ENCODE results near the gene BORCS6. TPM values are rescaled to one million over a fixed set of nuclear protein-coding genes. Genes with fewer than 3 reads are reported as not detected.

BORCS6 gene
- polyA plus RNA-seq, 4 donors: 7.9 to 13.8 (median 10.8) TPM

DNA sequence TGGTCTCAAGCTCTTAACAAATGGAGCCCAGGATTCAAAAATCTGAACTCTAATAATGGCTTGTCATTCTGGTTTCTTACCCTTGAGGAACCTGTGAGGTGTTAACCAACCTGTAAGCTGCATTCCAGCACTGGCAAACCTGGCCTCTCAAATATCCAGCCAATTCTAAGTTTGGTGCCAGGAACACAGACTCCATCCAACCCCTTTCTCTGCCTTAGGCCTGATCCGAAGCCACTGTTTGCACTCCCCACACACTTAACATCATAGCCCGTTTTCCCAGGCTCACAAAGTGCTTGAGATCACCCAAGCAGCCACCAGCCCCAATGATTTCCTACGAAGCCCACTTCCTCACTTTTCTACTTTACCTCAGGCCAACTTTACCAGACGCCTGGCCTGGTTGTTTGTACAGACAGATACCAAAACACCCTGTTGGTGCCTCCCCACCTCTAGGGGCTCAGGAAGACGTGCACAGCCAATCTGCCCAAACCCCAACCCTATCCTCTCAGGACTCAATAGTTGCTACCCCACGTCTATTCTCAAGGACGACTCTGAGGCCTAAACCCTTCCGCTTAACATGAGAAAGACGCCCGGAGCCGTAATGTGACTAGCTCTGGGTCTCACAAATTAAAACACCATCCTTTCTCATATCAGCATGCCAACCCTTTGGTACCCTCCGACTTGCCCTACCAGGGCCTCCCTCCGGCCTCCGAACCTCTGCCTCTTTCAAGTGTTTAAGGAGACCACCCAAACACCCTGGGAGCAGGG lies 34.6 kb downstream of the BORCS6 start:
- Histone ChIP-seq H3K4me1 (ENCODE audit: control insufficient read depth in 3 of 3, insufficient read depth in 2 of 3, low read depth in 1 of 3, low read length in 2 of 3) (peaks cover 0 to 67% (median 12%) of the 10 kb centered on the region in 3 donors), H3K9me3 (ENCODE audit: control insufficient read depth in 2 of 2, insufficient read depth in 1 of 2, low read depth in 1 of 2, low read length in 1 of 2) (no peaks in the 10 kb centered on the region)

DNA sequence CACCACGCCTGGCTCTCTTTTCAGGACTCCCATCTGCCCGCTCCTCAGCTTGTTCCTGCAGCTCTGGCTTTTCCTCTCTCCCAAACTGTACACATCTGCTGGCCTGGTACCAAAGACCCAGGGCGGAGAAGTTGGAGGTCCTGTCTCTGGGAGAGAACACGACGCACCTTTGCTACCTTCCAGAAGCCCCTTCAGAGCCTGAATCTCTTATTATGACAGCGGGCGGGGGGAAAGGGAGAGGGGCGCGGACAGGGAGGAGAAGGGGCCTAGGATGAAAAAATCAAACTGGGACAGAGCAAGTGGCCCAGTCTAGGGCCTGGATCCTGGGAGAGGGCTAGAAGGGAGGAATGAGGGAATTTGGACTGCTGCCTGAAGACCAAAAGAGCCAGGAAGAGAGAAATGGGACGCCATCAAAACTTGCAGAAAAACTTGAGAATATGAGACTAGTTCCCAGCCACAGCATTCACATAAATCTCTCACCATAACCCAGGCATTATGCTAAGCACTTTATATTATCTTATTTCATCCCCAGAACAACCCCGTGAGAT lies 35.3 kb downstream of the BORCS6 start:
- peak overlapping the region; percentile 58 to 71 (median 59) for H3K4me3 ChIP-seq (ENCODE audit: low read depth in 1 of 3, low read length in 3 of 3)

More for the DNA sequence above, 34.6 kb downstream of the BORCS6 start:
- H3K36me3 ChIP-seq (ENCODE audit: control insufficient read depth in 3 of 3, insufficient read depth in 2 of 3, low read depth in 1 of 3, low read length in 3 of 3): peaks cover 0 to 30% (median 2%) of the 10 kb centered on the region in 3 donors
- peak overlapping the region; percentile 58 to 71 (median 59) for H3K4me3 ChIP-seq (ENCODE audit: low read depth in 1 of 3, low read length in 3 of 3)
- H3K27me3 ChIP-seq (ENCODE audit: control insufficient read depth in 3 of 3, insufficient read depth in 3 of 3, low read length in 3 of 3): no peaks in the 10 kb centered on the region
- FAIRE-seq: no peak
- 18 to 33% (median 27%) methylated on average over 14 of the region's 14 CpGs for WGBS, 3 donors
- peak; percentile 41 to 42 for DNase-seq
- peak overlapping the region; percentile 90 to 97 (median 92) for H3K27ac ChIP-seq (ENCODE audit: low read depth in 1 of 3, low read length in 2 of 3)

GRCh38 chr17:8153957-8154607 lies 35.9 kb downstream of the BORCS6 start:
- peak overlapping the region; percentile 90 to 97 (median 92) for H3K27ac ChIP-seq (ENCODE audit: low read depth in 1 of 3, low read length in 2 of 3)
- H3K27me3 ChIP-seq (ENCODE audit: control insufficient read depth in 3 of 3, insufficient read depth in 3 of 3, low read length in 3 of 3): no peaks in the 10 kb centered on the region
- peaks cover 0 to 66% (median 12%) of the 10 kb centered on the region in 3 donors for H3K4me1 ChIP-seq (ENCODE audit: control insufficient read depth in 3 of 3, insufficient read depth in 2 of 3, low read depth in 1 of 3, low read length in 2 of 3)
- no peaks in the 10 kb centered on the region for H3K9me3 ChIP-seq (ENCODE audit: control insufficient read depth in 2 of 2, insufficient read depth in 1 of 2, low read depth in 1 of 2, low read length in 1 of 2)
- H3K36me3 ChIP-seq (ENCODE audit: control insufficient read depth in 3 of 3, insufficient read depth in 2 of 3, low read depth in 1 of 3, low read length in 3 of 3): peaks cover 6 to 32% (median 7%) of the 10 kb centered on the region in 3 donors
- H3K4me3 ChIP-seq (ENCODE audit: low read depth in 1 of 3, low read length in 3 of 3): peak overlapping the region in 2 of 3 donors; percentile 59 to 71
- FAIRE-seq (no peak), DNase-seq (peak; percentile 94 to 96)
- 3 to 4% (median 4%) methylated on average over 17 to 22 of the region's 22 CpGs for WGBS, 3 donors

More for the DNA sequence above, 35.3 kb downstream of the BORCS6 start:
- H3K4me1 ChIP-seq (ENCODE audit: control insufficient read depth in 3 of 3, insufficient read depth in 2 of 3, low read depth in 1 of 3, low read length in 2 of 3): peaks cover 0 to 70% (median 12%) of the 10 kb centered on the region in 3 donors
- 47 to 53% (median 49%) methylated on average over 11 of the region's 11 CpGs for WGBS, 3 donors
- DNase-seq: peak in 1 of 2 donors; percentile 33
- H3K9me3 ChIP-seq (ENCODE audit: control insufficient read depth in 2 of 2, insufficient read depth in 1 of 2, low read depth in 1 of 2, low read length in 1 of 2): no peaks in the 10 kb centered on the region
- peak overlapping the region; percentile 90 to 97 (median 92) for H3K27ac ChIP-seq (ENCODE audit: low read depth in 1 of 3, low read length in 2 of 3)
- FAIRE-seq: no peak
- peaks cover 1 to 32% (median 3%) of the 10 kb centered on the region in 3 donors for H3K36me3 ChIP-seq (ENCODE audit: control insufficient read depth in 3 of 3, insufficient read depth in 2 of 3, low read depth in 1 of 3, low read length in 3 of 3)
- H3K27me3 ChIP-seq (ENCODE audit: control insufficient read depth in 3 of 3, insufficient read depth in 3 of 3, low read length in 3 of 3): no peaks in the 10 kb centered on the region

DNA sequence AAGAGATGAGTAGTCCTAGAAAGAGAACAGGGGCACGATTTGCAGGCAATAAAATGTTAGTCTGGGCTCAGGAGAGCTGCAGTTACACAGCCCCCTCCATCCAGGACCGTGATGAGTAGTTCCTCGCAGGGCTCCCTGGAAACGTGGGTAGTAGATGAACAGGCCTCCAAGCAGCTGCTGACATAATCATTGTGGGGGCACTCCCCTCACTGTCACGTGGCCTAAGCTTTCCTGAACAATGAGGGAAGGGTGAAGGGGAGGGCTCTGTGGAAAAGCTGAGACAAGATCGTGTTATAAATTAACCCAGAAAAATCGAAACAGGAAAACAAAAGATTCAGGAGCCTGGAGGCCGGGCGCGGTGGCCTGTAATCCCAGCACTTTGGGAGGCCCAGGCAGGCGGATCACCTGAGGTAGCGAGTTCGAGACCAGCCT lies 36.4 kb downstream of the BORCS6 start:
- Histone ChIP-seq H3K27ac (ENCODE audit: low read depth in 1 of 3, low read length in 2 of 3) (peak overlapping the region; percentile 90 to 97 (median 92)), H3K9me3 (ENCODE audit: control insufficient read depth in 2 of 2, insufficient read depth in 1 of 2, low read depth in 1 of 2, low read length in 1 of 2) (no peaks in the 10 kb centered on the region), H3K4me3 (ENCODE audit: low read depth in 1 of 3, low read length in 3 of 3) (peak overlapping the region in 1 of 3 donors; percentile 20), H3K36me3 (ENCODE audit: control insufficient read depth in 3 of 3, insufficient read depth in 2 of 3, low read depth in 1 of 3, low read length in 3 of 3) (peaks cover 7 to 35% (median 7%) of the 10 kb centered on the region in 3 donors), H3K27me3 (ENCODE audit: control insufficient read depth in 3 of 3, insufficient read depth in 3 of 3, low read length in 3 of 3) (no peaks in the 10 kb centered on the region), H3K4me1 (ENCODE audit: control insufficient read depth in 3 of 3, insufficient read depth in 2 of 3, low read depth in 1 of 3, low read length in 2 of 3) (peaks cover 0 to 65% (median 12%) of the 10 kb centered on the region in 3 donors)
- FAIRE-seq: no peak
- whole genome bisulfite sequencing, 3 donors: 4 to 20% (median 14%) methylated on average over 13 of the region's 13 CpGs
- DNase-seq: peak; percentile 96 to 97

DNA sequence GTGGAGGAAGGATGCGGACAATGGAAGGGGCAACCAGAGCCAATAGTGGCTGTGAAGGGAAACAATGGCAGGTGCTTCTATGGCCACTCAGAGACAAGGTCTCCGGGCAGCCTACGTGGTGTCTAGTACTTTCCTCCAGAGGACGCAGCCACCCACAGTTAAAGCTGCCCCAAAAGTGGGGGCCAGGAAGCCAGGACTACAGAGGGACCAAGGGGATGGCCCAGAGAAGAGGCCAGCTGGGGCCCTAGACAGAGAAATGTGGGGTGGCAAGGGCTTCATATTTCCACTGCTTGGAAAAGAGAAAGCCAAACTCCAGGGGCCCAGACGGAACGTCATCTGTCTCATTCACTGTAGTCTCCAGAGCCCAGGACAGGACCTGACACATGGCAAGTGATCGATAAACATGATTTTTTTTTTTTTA lies 36.9 kb downstream of the BORCS6 start:
- WGBS, 3 donors: 68 to 71% (median 71%) methylated on average over 7 of the region's 7 CpGs
- FAIRE-seq: no peak
- H3K27ac ChIP-seq (ENCODE audit: low read depth in 1 of 3, low read length in 2 of 3): peak overlapping the region; percentile 90 to 97 (median 92)
- H3K27me3 ChIP-seq (ENCODE audit: control insufficient read depth in 3 of 3, insufficient read depth in 3 of 3, low read length in 3 of 3): no peaks in the 10 kb centered on the region
- no peaks in the 10 kb centered on the region for H3K9me3 ChIP-seq (ENCODE audit: control insufficient read depth in 2 of 2, insufficient read depth in 1 of 2, low read depth in 1 of 2, low read length in 1 of 2)
- peaks cover 0 to 62% (median 12%) of the 10 kb centered on the region in 3 donors for H3K4me1 ChIP-seq (ENCODE audit: control insufficient read depth in 3 of 3, insufficient read depth in 2 of 3, low read depth in 1 of 3, low read length in 2 of 3)
- peaks cover 11 to 35% (median 12%) of the 10 kb centered on the region in 3 donors for H3K36me3 ChIP-seq (ENCODE audit: control insufficient read depth in 3 of 3, insufficient read depth in 2 of 3, low read depth in 1 of 3, low read length in 3 of 3)
- no peak for DNase-seq
- no peak overlapping the region for H3K4me3 ChIP-seq (ENCODE audit: low read depth in 1 of 3, low read length in 3 of 3)

GRCh38 chr17:8152112-8152775 lies 37.7 kb downstream of the BORCS6 start, which contains the start of gene PER1:
Gene PER1 (minus strand): TSS chr17:8152404. CDS start chr17:8150706, 1,698 bp downstream.
- peak within 1 kb of the TSS; percentile 90 to 97 (median 92) for H3K27ac ChIP-seq (ENCODE audit: low read depth in 1 of 3, low read length in 2 of 3)
- no peaks in the 10 kb centered on the region for H3K27me3 ChIP-seq (ENCODE audit: control insufficient read depth in 3 of 3, insufficient read depth in 3 of 3, low read length in 3 of 3)
- WGBS, 3 donors: 2 to 7% (median 6%) methylated on average over 34 to 42 of the region's 42 CpGs
- H3K9me3 ChIP-seq (ENCODE audit: control insufficient read depth in 2 of 2, insufficient read depth in 1 of 2, low read depth in 1 of 2, low read length in 1 of 2): no peaks in the 10 kb centered on the region
- peak; percentile 96 to 97 for DNase-seq
- peaks cover 19 to 39% (median 19%) of the 10 kb centered on the region in 3 donors for H3K36me3 ChIP-seq (ENCODE audit: control insufficient read depth in 3 of 3, insufficient read depth in 2 of 3, low read depth in 1 of 3, low read length in 3 of 3)
- no peak for FAIRE-seq
- H3K4me1 ChIP-seq (ENCODE audit: control insufficient read depth in 3 of 3, insufficient read depth in 2 of 3, low read depth in 1 of 3, low read length in 2 of 3): peaks cover 0 to 62% (median 12%) of the 10 kb centered on the region in 3 donors
- H3K4me3 ChIP-seq (ENCODE audit: low read depth in 1 of 3, low read length in 3 of 3): peak within 1 kb of the TSS; percentile 59 to 69 (median 64)

GRCh38 chr17:8151641-8152111 lies 38.3 kb downstream of the BORCS6 start:
- Histone ChIP-seq H3K36me3 (ENCODE audit: control insufficient read depth in 3 of 3, insufficient read depth in 2 of 3, low read depth in 1 of 3, low read length in 3 of 3) (peaks cover 21 to 45% (median 24%) of the 10 kb centered on the region in 3 donors), H3K9me3 (ENCODE audit: control insufficient read depth in 2 of 2, insufficient read depth in 1 of 2, low read depth in 1 of 2, low read length in 1 of 2) (no peaks in the 10 kb centered on the region), H3K27me3 (ENCODE audit: control insufficient read depth in 3 of 3, insufficient read depth in 3 of 3, low read length in 3 of 3) (no peaks in the 10 kb centered on the region), H3K4me1 (ENCODE audit: control insufficient read depth in 3 of 3, insufficient read depth in 2 of 3, low read depth in 1 of 3, low read length in 2 of 3) (peaks cover 0 to 56% (median 12%) of the 10 kb centered on the region in 3 donors), H3K4me3 (ENCODE audit: low read depth in 1 of 3, low read length in 3 of 3) (peak overlapping the region; percentile 59 to 69 (median 64)), H3K27ac (ENCODE audit: low read depth in 1 of 3, low read length in 2 of 3) (peak overlapping the region; percentile 90 to 97 (median 92))
- no peak for FAIRE-seq
- 1 to 3% (median 3%) methylated on average over 22 of the region's 22 CpGs for WGBS, 3 donors
- DNase-seq: peak in 1 of 2 donors; percentile 77
